LNCaP clone FGC (cell line): Measurements from ENCODE around the gene ZNF345.

ENCODE experiments used
- DNase-seq: peaks from one replicate; pipeline ENCODE4 v3.0.0-alpha.2; 2011; ENCODE audit warnings: low read depth
- H3K4me3 ChIP-seq: 2 replicates; pipeline ENCODE4 v1.5.1; 2011; ENCODE audit warnings: mild to moderate bottlenecking, low read depth, low read length, control low read depth
- TF ChIP-seq, protein P1 (sequence below): IDR thresholded peaks from 2 replicates; pipeline ENCODE4 v1.5.1; 2012; ENCODE audit warnings: mild to moderate bottlenecking; ENCODE audit not compliant: control insufficient read depth, insufficient read depth; ENCODE audit errors: extremely low read depth

Gene ZNF345

DNA sequence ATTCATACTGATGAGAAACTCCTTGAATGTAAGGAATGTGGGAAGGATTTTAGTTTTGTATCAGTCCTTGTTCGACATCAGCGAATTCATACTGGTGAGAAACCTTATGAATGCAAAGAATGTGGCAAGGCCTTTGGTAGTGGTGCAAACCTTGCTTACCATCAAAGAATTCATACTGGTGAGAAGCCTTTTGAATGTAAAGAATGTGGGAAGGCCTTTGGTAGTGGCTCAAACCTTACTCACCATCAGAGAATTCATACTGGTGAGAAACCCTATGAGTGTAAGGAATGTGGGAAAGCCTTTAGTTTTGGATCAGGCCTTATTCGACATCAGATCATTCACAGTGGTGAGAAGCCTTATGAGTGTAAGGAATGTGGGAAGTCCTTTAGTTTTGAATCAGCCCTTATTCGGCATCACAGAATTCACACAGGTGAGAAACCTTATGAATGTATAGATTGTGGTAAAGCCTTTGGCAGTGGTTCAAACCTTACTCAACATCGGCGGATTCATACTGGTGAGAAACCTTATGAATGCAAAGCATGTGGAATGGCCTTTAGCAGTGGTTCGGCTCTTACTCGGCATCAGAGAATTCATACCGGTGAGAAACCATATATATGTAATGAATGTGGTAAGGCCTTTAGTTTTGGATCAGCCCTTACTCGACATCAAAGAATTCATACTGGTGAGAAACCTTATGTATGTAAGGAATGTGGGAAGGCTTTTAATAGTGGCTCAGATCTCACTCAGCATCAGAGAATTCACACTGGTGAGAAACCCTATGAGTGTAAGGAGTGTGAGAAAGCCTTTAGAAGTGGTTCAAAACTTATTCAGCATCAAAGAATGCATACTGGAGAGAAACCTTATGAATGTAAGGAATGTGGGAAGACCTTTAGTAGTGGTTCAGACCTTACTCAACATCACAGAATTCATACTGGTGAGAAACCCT, 26.6 kb downstream of the ZNF345 start:
- TF ChIP-seq, protein P1, sequence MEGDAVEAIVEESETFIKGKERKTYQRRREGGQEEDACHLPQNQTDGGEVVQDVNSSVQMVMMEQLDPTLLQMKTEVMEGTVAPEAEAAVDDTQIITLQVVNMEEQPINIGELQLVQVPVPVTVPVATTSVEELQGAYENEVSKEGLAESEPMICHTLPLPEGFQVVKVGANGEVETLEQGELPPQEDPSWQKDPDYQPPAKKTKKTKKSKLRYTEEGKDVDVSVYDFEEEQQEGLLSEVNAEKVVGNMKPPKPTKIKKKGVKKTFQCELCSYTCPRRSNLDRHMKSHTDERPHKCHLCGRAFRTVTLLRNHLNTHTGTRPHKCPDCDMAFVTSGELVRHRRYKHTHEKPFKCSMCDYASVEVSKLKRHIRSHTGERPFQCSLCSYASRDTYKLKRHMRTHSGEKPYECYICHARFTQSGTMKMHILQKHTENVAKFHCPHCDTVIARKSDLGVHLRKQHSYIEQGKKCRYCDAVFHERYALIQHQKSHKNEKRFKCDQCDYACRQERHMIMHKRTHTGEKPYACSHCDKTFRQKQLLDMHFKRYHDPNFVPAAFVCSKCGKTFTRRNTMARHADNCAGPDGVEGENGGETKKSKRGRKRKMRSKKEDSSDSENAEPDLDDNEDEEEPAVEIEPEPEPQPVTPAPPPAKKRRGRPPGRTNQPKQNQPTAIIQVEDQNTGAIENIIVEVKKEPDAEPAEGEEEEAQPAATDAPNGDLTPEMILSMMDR = no peak
- no peak for DNase-seq
- H3K4me3 ChIP-seq = no peak overlapping the region

GRCh38 chr19:36891768-36892357, 41.2 kb downstream of the ZNF345 start:
- TF ChIP-seq, protein P1 = no peak
- DNase-seq = no peak
- H3K4me3 ChIP-seq = no peak overlapping the region

DNA sequence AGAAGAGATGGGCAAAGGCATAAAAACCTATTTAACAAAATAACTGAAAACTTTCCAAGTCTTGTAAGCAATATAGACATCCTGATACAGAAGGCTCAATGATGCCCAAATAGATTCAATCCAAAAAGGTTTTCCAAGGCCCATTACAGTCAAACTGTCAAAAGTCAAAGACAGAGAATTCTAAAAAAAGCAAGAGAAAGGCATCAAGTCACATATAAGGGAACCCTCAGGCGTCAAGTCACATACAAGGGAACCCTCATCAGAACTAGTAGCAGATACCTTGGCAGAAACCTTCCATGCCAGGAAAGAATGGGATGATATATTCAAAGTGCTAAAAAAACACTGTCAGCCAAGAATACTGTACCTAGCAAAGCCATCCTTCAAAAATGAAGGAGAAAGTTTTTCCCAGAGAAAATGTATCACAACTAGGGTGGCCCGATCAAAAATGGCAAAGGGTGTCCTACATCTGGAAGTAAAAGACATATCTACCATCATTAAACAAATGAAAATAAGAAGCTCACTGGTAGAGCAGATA, 44.2 kb downstream of the ZNF345 start:
- no peak for DNase-seq
- no peak overlapping the region for H3K4me3 ChIP-seq
- TF ChIP-seq, protein P1 = no peak

DNA sequence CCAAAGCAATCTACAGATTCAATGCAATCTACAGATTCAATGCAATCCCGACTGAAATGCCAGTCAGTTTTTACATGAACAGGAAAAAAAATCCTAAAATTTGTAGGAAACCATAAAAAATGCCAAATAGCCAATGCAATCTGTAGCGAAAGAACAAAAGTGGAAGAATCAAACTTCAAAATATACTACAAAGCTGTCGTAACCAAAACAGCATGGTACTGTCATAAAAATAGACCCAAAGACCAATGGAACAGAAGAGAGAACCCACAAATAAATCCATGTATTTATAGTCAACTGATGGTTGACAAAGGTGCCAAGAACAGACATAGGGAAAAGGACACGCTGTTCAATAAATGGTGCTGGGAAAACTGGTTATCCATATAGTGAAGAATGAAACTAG, 47.7 kb downstream of the ZNF345 start:
- TF ChIP-seq, protein P1 = no peak
- H3K4me3 ChIP-seq = no peak overlapping the region
- DNase-seq = no peak

DNA sequence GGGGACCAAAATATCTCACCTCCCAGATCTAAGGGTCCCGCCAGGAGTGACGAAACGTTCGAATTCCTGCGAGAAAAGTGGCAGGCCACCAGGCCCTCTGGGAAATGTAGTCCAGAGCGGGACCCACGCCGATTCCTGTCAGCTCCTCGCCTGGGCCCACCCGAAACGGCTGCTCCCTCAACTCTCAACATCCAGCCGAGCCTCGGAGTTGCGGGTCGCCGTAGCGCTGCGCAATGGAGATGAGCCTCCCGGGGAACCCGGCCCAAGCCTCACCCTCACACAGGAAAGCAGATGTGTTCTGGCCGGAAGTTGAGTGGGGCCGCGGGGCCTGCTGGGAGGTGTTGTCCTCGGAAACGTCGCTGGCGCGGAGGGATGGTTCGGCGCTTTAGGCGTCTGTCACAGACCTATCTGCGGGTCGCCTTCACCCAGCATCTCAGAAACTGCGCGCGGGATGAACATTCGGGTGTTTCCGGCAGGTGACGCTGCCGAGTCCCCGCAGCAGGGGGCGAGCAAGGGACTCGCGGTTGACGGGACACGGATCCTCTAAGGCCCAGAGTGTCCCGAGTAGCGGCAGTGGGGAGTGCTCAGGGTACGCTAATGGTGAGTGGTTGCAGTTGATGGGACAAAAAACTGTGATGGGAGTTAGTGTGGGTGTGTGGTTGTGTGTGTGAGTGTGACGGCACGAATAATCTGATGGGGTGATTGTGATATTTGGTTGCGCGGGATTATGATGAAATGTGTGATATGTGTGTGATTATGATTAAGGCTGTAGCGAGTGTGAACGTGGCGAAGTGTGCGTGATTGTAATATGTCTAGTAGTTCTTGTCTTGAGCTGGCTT, 65.5 kb downstream of the ZNF345 start, which contains the start of the genes ZNF568 and ZNF829:
Gene ZNF568, plus strand, starts transcription at position 341 of the 839 bp plus-strand sequence. CDS start 6,439 bp downstream, outside the sequence.
Gene ZNF829, minus strand, starts transcription at position 300 of the 839 bp plus-strand sequence. CDS start 1,124 bp downstream, outside the sequence.
- DNase-seq = peak; percentile 87
- H3K4me3 ChIP-seq = peak within 1 kb of the TSS; percentile 75
- TF ChIP-seq, protein P1 = peak; percentile 57

DNA sequence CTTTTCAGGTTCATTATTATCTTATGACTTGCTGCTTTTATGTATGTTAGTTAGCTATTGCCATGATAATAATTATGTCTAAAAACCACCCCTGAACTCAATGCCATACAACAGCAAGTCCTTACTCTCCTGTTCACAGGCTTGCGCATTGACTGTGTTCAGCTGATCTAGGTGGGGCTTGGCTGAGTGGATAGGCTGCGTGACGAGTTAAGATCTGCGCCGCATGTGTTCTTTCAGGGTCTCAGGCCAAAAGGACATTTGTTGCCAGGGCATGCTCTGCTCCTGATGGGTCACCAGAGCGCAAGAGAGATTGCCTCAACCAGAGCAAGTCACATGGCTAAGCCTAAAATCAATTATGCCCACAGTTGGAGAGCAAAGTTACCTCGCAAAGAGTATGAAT, 66.3 kb downstream of the ZNF345 start:
- DNase-seq = peak; percentile 45
- H3K4me3 ChIP-seq = peak overlapping the region; percentile 75
- TF ChIP-seq, protein P1 = no peak
